ENCODE data around the gene ARHGAP27.
"Not testable (repeated sequence)": the region's sequence is repeated elsewhere in the genome, so short reads cannot be mapped to it uniquely, and the experiment has no call there.

The ARHGAP27 gene

DNA sequence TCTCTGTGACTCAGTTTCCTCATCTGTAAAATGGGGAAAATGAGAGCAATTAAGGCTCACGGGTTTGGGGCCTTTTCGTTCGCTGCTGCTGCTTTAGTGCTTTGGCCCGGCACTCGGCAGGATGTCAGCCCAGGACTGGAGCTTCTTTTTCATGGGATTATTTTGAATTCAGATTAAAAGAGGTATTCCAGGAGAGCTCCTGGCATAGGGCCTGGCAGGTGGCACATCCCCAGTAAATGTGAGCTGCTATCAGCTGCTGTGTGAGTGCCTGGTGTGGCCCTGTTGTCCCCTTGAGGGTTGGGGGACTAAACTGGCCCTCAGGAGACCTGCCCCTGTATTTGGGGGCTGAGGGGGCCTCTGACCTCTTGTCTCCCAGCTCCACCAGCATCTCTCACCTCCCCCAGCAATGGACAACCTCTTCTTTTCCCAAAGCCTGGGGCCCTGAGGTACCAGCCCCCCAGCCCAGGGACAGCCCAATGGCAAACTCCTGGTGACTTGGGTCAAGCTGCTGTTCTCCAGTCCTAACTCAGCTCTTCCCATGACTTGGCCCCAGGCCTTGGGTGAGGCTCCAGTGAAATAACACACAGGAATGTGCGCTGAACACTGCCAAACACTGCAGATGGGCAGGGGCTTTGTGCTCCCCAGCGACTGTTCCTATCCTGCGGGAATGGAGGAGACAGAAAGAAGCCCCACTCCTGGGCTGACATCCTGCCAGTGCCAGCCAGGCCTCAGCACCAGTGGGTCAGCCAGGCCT is 14.4 kb upstream of the ARHGAP27 start:
- peak; percentile 69 for DNase-seq

DNA sequence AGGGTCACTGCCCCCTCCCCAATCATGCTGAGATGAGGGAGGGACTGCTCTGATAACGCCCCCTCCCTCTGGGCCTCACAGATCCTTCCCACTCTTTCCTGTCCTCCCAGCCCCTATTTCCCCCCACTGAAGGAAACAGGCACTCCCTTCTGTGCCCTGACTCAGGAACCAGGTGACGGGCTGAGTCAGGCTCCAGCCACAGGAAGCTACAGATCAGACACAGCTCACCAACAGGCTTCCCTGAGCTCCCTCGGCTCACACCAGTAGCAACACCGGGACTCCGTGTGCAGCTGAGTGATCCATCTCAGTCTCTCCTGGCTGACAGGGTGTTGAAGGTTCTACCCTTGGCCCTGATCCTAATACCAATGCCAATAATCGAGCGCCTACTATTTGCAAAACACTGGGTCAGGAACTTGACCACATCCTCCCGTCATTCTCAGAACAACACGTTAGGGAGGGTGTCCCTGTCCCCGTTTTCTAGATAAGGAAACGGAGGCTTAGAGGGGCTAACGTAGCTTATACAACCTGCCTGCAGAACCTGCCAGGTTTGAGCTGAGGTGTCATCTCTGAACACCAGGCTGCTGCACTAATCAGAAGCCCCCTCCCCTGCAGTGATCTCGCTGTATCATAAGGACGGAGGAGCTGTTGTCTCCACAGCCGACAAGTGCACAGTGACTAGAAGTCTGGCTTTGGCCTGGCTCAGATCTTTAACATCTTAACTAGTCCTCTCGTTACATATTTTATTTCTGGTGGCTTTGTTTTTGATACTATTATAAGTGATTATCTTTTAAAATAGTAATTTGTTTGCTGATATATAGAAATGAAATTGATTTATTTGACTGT is 13.5 kb upstream of the ARHGAP27 start:
- peak; percentile 86 for DNase-seq

DNA sequence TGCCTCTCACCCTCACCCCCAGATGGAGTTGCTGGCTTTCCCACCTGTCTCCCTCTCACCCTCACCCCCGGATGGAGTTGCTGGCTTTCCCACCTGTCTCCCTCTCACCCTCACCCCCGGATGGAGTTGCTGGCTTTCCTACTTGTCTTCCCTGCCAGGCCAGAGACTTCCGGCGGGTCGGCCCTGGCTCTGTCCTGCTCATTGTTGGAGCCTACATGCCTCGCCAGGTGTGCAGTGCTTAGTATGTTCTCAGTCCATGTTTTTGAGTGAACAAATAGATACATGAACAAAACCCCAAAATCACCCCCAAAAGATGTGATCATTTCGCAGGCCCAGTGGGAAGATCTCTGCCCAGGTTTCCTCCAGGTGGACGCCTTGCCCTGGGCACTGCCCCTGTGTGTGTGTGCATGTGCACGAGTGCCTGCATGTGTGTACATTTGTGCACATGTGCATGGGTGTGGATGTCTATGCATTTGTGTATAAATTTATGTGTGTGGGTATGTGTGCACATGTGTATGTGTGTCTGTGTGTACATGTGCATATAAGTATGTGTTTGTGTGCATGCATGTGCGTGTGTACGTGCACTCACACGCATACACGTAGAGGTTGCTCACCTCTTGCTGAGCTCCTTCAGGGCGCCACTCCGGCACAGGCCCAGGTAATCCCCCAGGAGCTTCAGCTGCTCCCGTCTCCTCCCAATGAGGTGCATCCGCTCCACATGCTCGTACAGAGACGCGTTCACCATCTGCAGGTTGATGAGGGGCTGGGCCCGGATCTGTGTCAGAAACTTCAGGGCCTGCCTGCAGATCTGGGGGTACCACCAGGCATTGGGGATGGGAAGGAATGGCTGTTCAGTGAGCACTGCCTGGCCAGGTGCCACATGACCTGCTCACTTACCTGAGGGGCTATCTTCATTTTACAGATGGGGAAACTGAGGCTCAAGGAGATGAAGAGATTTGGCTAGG is 12.5 kb upstream of the ARHGAP27 start:
- not testable (repeated sequence) for DNase-seq

DNA sequence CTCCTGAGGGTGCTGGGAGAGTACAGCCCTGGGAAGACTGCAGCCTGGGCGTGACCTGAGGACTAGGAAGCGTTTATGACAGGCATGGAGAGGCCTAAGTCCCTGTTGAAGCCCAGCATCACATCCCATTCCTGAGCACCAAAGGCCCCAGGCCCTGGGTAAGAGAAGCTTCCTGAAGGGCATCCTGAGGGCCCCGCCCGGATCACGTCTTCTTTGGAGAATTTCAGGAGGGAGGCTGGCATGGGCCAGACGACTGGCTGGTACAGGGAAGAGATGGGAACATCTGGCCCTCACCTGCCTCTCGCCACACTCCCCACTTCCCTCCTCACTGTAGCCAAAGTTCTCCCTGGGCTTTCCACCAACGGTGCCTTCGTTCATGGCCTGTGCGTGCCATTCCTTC is 11.6 kb upstream of the ARHGAP27 start:
- DNase-seq: not testable (repeated sequence)

DNA sequence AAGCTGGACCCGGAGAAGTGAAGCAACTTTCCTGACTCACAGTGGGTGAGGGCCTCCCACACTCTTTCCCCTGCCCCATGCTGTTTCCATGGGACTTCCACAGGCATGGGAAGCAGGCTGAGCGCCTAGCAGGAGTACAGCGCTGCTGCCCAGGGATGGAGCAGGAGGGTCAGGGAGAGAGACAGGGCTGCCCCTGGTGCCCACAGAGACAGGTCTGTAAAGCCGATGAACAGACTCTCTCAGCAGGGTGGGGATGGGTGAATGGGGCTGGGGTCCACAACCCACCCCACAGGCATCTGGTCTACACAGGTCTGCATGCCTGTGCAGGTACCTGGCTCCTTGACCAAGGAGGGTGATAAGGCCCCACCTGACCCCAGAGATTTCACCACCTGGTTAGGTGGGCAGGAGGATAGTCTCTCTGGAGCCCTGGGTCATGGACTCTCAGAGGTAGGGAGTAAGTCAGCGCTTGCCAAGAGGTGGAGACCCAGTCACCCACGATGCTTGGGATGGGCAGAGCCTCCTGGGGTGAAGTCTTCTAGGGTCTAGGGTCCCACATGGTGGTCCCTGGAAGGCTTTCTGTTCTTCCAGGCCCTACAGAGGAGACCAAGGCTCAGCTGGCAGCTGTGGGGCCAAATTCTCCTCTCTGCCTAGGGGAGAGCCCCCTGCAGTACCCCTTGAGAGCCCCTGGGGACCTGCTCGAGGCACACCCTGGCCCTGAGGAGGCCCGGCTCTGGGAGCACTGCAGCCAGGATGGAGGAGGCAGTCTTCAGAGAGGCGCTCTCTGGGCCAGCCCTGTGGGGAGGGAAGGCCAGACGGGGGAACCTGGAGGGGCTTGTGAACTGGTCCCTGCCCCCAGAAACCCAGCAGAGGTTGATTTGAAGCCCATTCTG is 10.9 kb upstream of the ARHGAP27 start:
- not testable (repeated sequence) for DNase-seq

DNA sequence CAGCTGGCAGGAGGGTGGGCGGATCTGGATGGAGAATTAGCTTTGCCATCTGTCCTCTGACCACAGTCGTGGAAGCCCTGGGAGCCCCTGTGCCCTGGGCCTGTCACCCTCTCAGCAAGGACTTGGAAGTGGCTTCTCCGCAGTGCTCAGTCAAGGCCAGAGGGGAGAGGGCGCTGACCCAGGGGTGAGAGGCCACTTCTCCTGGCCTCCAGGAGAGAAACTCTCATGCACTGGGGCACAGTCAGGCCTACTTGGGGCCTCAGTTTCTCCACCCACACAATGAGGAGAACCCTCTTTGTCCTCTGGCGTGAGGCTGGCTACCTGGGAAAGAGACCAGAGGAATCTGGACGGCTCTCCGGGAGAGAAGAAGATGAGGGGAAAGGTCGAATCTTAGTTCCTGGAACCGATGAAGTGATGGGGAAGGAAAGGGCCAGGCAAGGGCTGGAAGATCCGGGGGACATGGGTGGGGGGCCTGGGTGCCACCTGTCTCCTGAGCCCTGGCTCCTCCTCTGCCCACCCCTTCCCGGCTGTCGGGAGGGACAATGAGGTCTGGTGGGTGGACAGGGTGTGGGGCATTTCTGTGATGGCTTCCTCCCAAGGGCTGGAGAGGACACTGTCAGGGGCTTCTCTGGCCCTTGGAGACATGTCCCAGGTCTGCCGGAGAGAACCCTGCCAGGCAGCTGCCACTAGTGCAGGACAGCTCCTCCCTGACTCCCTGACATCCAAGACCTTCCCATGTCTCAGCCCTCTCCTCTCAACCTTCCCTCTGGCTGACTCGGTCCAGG is 9.0 kb upstream of the ARHGAP27 start:
- no peak for DNase-seq

DNA sequence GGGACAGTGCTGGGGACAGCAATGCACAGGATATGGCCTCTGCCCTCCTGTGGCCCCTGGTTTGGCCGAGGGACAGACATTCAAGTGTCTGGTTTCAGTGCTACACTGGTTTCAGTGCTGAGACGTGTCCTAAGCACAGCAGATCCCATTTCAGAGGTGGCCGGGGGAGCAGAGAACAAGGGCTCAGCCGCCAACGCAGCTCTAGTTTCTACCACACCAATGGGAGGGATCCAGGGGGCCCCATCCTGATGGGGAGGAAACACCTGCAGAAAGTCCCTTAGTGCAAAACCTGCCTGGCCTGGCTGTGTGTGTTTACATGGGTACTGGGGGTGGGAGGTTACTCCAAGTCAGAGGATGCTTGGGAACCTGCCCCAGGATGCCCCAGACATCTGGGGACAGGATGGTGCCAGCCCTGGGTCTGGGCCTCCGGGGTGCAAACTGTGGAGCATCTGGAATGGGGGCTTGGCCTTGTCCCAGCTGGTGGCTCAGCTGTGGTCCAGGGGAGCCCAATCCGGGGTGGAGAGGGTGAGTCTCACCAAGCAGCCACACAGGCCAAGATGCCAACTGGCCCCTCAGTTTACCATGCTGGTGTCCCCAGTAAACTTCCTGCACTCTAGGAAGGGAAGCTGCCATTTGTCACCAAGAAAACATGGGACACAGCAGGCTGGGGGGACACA is 8.3 kb upstream of the ARHGAP27 start:
- not testable (repeated sequence) for DNase-seq

DNA sequence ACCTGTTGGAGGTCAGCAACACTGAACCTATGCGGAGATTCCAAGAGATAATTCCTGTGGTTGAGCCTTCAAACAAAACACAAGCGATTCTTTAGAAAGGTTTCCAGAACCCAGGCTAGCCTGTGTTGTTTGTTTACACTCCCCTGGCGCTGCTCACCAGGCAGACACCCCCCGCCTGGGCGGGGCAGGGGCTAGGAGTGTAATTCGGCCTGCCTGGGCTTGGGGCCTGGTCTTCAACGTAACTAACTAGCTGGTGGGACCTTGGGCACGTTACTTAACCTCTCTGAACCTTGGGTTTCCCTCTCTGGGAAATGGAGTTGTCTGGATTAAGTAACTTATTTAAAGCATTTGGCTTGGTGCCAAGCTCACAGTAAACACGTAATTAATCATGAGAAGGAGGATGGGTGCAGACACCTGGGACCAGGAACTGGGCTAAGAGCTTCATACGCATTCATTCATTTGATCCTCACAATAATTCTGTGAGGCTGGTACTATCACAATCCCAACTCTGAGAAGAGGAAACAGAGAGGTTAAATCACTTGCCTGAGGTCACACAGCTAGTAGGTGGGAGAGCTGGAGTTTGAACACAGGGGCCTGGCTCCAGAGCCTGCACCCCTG is 7.6 kb upstream of the ARHGAP27 start:
- no peak for DNase-seq

DNA sequence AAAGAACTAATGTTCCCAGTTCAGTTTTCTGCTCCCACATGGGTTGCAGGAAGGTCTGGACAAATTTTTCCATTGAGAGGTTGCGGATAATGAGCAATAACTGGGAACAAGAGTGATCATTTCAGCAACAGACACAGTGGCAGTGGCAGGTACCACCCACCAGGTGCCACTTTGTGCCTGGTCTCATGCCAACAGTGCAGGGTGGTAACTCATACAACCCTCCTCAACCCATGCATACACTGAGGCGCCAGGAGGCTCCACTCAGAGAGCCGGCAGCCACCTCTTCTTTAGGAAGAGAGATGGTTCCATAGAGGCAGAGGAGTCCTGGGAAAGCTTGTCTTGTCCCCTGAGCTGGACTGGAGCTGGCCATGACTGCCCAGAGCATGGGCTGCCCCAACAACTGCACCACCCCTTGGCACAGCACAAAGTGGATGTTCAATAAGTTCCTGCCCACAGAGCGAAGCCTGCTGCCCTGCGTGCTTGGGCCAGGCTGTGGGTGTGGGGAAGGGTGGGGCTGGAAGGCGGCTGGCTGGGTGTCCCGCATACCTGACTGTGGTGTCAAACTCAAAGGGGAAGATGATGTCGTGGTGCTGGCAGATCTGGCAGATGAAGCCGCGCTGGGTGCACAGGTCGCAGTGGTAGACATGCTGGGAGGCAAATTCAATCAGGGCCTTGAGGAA is 6.4 kb upstream of the ARHGAP27 start:
- no peak for DNase-seq

DNA sequence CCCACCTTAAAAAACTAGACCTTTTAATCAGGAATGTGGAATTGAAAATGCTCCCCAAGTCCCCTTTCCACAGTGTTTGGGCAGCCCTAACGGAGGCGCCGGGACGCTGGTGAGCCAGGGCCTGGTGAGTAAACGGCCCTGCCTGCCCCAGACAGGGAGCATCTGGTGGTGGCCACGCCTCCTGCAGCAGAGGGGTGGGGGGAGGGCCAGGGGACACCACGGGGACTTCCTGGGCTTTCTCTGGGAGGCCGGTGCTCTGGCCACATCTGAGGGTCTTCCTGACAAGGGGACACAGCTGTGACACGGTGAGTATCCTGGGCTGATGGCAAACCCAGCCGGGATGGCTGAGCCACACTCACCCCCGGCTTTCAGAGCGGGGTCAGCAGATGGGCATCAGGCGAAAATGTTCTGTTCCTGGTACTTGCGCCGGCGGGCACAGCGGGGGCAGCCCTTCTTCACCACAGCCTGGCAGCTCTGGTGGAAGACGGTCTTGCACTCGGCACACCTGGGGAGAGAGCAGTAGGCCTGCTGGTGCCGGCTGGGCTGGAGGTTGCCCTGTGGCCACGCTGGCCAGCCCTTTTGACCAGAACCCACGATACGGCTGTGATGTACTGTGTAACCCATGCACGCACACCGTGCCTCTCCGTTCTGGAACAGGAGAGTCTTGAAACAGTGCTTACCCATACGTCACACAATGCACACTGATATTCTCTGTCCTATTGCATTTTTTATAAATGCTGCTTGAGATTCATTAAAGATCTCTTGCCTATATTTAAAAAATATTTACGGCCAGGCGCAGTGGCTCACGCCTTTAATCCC is 5.0 kb upstream of the ARHGAP27 start:
- DNase-seq: no peak

- DNase-seq: no peak
Observed at GRCh38 chr17:45436625-45437464, 4.2 kb upstream of the ARHGAP27 start.

DNA sequence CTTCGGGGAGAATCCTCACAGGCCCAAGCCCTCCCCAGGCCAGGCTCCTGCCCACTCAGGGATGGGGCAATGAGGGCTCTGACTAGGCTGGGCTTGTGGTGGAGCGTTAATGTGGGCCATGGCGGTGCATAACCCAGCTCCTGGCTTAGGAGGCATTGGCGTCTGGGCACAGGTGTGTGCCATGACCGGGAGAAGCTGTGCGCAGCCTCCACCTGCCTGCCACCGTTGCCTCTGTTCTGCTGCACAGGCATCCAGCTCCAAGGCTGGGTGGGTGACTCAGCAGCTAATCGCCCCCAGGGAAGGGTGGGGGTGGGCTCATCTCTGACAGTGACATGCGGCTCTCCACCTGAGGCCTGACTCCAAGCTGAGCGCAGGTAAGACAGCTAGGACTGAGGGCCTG is 3.5 kb upstream of the ARHGAP27 start:
- DNase-seq: no peak

- no peak for DNase-seq
Observed at GRCh38 chr17:45435481-45435880, 2.8 kb upstream of the ARHGAP27 start.

GRCh38 chr17:45433159-45433535 is 477 bp upstream of the ARHGAP27 start:
- no peak for DNase-seq

GRCh38 chr17:45431531-45432404 is 902 bp downstream of the ARHGAP27 start:
- DNase-seq: peak; percentile 76

- no peak for DNase-seq
Observed at GRCh38 chr17:45430738-45431530, 1.7 kb downstream of the ARHGAP27 start.

Measured in NCI-H226 (cell line).